ENCODE results near the gene ADAMTSL1. TPM values are rescaled to one million over a fixed set of nuclear protein-coding genes. Genes with fewer than 3 reads are reported as not detected.

ADAMTSL1 gene
- total RNA-seq, 1 experiment from 2014 or later = not detected

DNA sequence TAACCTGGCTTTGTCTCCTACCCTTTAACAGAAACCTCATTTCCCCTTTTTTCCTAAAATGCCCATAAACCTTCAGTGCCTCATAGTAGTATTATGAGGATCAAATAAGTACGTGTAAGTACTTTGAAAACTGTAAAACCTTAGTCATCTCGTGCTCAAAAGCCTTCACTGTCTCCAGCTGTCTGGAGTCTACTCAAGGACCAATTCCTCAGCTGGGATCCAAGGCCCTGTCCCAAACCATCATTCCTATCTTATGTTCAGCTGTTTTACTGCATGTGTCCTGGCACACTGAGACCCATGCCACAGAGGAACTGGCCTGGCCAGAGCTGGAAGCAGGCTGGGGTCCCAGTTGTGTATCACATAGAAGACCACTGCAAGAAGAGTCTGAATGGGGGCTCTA is 15.9 kb downstream of the ADAMTSL1 start:
- Histone ChIP-seq H3K4me3 (ENCODE audit: low read depth in 2 of 2, low read length in 2 of 2) (no peak overlapping the region), H3K9me3 (ENCODE audit: control insufficient read depth, insufficient read depth, low read depth, low read length) (no peaks in the 10 kb centered on the region), H3K4me1 (ENCODE audit: control insufficient read depth, insufficient read depth, low read length) (no peaks in the 10 kb centered on the region), H3K27ac (ENCODE audit: low read length) (no peak overlapping the region), H3K36me3 (ENCODE audit: control insufficient read depth, insufficient read depth, low read length) (no peaks in the 10 kb centered on the region), H3K27me3 (ENCODE audit: control insufficient read depth, insufficient read depth, low read length) (no peaks in the 10 kb centered on the region)
- ChIA-PET CTCF (no interaction called here), POLR2A (no interaction called here)
- intact Hi-C loops (cut with micrococcal nuclease; ENCODE audit: unreplicated experiment) = no loop called here
- in situ Hi-C loops (cut with HindIII; ENCODE audit: low pct_unique_long_range_greater_than_20kb, low sequenced_read_pairs) = no loop called here
- no TSS peak for BruUV-seq (replicated peaks)
- TF ChIP-seq SIN3A (IDR thresholded peaks at IDR 0.05; ENCODE audit: borderline replicate concordance, insufficient read depth, low read depth, low read length) = no peak
- no peak for TF ChIP-seq TCF7L2 (IDR thresholded peaks at IDR 0.05; ENCODE audit: low read depth, low read length)
- TF ChIP-seq, protein P1, sequence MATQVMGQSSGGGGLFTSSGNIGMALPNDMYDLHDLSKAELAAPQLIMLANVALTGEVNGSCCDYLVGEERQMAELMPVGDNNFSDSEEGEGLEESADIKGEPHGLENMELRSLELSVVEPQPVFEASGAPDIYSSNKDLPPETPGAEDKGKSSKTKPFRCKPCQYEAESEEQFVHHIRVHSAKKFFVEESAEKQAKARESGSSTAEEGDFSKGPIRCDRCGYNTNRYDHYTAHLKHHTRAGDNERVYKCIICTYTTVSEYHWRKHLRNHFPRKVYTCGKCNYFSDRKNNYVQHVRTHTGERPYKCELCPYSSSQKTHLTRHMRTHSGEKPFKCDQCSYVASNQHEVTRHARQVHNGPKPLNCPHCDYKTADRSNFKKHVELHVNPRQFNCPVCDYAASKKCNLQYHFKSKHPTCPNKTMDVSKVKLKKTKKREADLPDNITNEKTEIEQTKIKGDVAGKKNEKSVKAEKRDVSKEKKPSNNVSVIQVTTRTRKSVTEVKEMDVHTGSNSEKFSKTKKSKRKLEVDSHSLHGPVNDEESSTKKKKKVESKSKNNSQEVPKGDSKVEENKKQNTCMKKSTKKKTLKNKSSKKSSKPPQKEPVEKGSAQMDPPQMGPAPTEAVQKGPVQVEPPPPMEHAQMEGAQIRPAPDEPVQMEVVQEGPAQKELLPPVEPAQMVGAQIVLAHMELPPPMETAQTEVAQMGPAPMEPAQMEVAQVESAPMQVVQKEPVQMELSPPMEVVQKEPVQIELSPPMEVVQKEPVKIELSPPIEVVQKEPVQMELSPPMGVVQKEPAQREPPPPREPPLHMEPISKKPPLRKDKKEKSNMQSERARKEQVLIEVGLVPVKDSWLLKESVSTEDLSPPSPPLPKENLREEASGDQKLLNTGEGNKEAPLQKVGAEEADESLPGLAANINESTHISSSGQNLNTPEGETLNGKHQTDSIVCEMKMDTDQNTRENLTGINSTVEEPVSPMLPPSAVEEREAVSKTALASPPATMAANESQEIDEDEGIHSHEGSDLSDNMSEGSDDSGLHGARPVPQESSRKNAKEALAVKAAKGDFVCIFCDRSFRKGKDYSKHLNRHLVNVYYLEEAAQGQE (IDR thresholded peaks at IDR 0.05; ENCODE audit: insufficient read depth in 1 of 2, low read depth in 2 of 2, low read length in 1 of 2) = no peak
- TF ChIP-seq POLR2AphosphoS5 (IDR thresholded peaks at IDR 0.05; ENCODE audit: low read depth, low read length) = no peak
- TF ChIP-seq, protein P2, sequence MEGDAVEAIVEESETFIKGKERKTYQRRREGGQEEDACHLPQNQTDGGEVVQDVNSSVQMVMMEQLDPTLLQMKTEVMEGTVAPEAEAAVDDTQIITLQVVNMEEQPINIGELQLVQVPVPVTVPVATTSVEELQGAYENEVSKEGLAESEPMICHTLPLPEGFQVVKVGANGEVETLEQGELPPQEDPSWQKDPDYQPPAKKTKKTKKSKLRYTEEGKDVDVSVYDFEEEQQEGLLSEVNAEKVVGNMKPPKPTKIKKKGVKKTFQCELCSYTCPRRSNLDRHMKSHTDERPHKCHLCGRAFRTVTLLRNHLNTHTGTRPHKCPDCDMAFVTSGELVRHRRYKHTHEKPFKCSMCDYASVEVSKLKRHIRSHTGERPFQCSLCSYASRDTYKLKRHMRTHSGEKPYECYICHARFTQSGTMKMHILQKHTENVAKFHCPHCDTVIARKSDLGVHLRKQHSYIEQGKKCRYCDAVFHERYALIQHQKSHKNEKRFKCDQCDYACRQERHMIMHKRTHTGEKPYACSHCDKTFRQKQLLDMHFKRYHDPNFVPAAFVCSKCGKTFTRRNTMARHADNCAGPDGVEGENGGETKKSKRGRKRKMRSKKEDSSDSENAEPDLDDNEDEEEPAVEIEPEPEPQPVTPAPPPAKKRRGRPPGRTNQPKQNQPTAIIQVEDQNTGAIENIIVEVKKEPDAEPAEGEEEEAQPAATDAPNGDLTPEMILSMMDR (IDR thresholded peaks at IDR 0.05) = no peak
- DNase-seq (ENCODE audit: low read depth, low spot score) (no peak), ATAC-seq (no peak)

DNA sequence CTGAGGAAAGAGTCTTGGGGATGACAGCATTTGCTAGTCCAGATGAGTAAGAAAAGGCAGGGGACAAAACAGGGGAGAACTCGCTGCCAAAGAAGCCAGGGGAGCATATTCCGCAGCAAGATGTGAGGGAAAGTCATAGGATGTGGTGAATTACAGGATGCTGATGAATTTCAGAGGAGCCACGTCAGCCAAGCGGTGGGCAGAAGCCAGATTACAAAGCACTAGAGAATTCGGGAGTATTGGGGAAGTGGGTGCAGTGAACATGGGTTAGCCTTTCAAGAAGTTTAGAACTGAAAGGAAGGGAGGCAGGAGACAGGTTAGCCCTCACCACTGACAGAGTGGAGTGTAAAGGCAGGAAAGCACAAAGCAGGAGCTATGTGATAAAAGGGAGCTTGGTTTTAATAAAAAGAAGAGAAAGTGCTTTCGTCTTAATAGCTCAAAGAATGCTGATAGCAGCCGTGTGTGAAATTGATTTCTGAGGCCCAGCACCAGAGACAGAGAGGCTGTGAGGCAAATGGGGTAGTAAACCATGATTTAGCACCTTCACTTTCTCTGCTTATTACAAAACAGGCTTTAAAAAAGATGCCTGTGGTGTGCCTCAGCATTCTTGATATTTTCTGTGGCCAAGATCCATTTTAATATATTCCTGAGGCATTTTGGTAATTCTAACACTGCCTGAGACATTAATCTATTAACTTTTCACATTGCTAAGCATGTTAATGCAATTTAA is 16.9 kb downstream of the ADAMTSL1 start:
- in situ Hi-C loops (cut with HindIII; ENCODE audit: low pct_unique_long_range_greater_than_20kb, low sequenced_read_pairs) = no loop called here

More for the DNA sequence above, 16.9 kb downstream of the ADAMTSL1 start:
- no peaks in the 10 kb centered on the region for H3K36me3 ChIP-seq (ENCODE audit: control insufficient read depth, insufficient read depth, low read length)
- intact Hi-C loops (cut with micrococcal nuclease; ENCODE audit: unreplicated experiment) = no loop called here
- POLR2A ChIA-PET = no interaction called here
- no peaks in the 10 kb centered on the region for H3K27me3 ChIP-seq (ENCODE audit: control insufficient read depth, insufficient read depth, low read length)
- ATAC-seq (peak; percentile 69; the same call in 1 of the 2 replicates), DNase-seq (ENCODE audit: low read depth, low spot score) (peak; percentile 59)
- H3K4me1 ChIP-seq (ENCODE audit: control insufficient read depth, insufficient read depth, low read length) = no peaks in the 10 kb centered on the region
- no peak for TF ChIP-seq TCF7L2 (IDR thresholded peaks at IDR 0.05; ENCODE audit: low read depth, low read length)
- no peak for TF ChIP-seq SIN3A (IDR thresholded peaks at IDR 0.05; ENCODE audit: borderline replicate concordance, insufficient read depth, low read depth, low read length)
- TF ChIP-seq, protein P2 (IDR thresholded peaks at IDR 0.05) = no peak
- TF ChIP-seq POLR2AphosphoS5 (IDR thresholded peaks at IDR 0.05; ENCODE audit: low read depth, low read length) = no peak
- TF ChIP-seq, protein P1 (IDR thresholded peaks at IDR 0.05; ENCODE audit: insufficient read depth in 1 of 2, low read depth in 2 of 2, low read length in 1 of 2) = no peak
- H3K9me3 ChIP-seq (ENCODE audit: control insufficient read depth, insufficient read depth, low read depth, low read length) = no peaks in the 10 kb centered on the region
- H3K4me3 ChIP-seq (ENCODE audit: low read depth in 2 of 2, low read length in 2 of 2) = peak overlapping the region in 1 of 2 experiments; percentile 6; a peak in 1 of 4 replicates
- H3K27ac ChIP-seq (ENCODE audit: low read length) = no peak overlapping the region
- BruUV-seq (replicated peaks) = no TSS peak
- CTCF ChIA-PET = no interaction called here

Measured in Panc1 (cell line).